GM21360 (cell line): Measurements from ENCODE around the gene GLCE.

ENCODE experiments used
- ATAC-seq: cut with Tn5 transposase; IDR thresholded peaks from one replicate; pipeline ENCODE4 v1.9.1; 2021; ENCODE audit warnings: mild to moderate bottlenecking, moderate library complexity; ENCODE audit not compliant: unreplicated experiment

GLCE gene

DNA sequence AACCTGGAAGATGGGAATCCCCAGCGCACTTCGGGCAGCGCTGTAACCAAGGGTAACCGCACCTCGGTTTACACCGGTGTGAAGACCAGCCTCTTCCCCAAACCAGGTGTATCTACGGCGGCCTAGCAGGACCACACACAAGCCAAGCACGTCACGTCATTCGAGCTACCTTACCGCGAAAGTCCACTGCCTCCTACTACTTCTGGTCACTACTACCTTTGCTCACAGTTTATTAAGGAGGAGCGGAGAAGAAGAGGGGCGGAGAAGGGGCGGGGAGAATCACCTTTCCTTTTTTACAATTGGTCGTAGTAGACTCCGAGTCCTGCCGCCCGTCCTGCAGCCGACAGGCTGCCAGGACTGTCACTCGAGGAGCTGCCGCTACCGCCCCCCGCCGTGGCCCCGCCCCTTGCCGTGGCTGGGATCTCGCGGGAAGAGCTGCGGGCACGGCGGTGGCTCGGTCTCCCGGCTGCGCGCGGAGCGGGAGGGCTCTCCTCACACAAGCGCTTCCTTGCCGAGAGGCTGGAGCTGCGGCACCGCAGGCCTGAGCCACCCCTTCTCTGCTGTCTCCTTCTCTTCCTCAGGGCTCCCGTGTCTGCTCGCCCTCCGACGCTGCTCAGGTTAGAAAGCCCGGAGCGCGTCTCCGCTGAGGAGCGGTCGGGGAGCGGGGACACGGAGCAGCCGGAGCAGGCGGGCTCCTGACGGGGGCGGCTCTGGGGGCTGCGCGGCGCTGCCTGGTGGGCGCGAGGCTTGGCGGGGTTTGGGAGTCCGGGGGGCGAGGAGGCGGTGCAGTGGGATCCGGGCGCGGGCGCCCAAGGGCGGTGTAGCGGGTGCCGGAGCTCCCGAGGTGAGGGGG is at the start of gene GLCE:
Gene GLCE, plus strand, starts transcription at position 495 of the 853 bp plus-strand sequence. CDS start 95,172 bp downstream, outside the sequence.
- ATAC-seq, result peak; percentile 89

DNA sequence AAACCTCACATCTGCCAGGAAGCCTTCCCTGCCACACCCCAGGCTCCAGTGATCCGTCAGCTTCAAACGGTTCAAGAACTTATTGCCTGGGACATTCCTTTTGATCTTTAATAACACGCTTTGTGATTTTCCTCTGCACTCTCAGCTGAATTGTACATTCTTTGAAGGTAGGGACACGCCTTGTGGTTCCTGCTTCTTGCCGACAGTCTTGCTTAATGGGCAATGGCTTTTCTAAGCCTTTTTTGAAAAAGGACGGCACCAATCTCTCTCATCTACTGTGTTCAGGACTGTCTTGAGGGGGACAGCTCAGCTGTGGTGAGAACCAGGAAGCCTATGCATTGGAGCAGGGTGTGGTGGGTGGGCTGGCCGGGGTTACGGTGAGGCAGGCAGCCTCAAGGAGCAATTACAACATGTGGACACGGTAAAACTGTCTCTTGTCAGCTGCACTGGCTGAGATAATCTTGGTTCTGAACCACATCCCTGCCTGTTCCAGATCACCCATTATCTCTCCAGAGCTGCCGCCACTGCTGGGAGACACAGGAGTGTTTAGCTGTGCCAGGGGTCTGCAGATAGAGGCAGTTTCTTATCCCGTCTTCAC is 46.0 kb upstream of the GLCE start:
- no peak for ATAC-seq

- no peak for ATAC-seq
Observed at GRCh38 chr15:69115031-69115430, 45.4 kb upstream of the GLCE start.

- no peak for ATAC-seq
Observed at GRCh38 chr15:69116391-69116790, 44.0 kb upstream of the GLCE start.

DNA sequence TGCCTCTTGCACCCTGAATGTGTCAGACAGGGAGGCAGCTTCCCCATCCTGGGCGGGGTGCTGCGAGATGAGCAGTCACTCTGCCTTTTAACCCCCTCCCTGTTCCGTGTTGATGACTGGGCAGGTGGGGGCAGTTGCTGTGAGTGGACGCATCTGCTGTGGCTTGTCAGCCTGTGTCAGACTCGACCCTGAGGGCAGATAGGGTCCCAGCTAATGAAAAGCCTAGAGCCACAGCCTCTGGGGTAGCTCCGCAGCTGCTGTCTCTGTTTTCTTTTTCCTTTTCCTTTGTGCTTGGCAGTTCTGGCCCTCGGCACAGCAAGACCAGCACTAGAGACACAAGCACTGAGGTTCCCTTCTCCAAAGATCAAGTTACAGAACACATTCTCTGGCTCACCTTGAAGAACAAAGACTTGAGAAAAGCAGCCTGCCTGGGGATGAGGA is 43.0 kb upstream of the GLCE start:
- ATAC-seq, result no peak

GRCh38 chr15:69118089-69118488 is 42.3 kb upstream of the GLCE start:
- ATAC-seq, result no peak

- no peak for ATAC-seq
Observed at GRCh38 chr15:69119001-69119400, 41.4 kb upstream of the GLCE start.

DNA sequence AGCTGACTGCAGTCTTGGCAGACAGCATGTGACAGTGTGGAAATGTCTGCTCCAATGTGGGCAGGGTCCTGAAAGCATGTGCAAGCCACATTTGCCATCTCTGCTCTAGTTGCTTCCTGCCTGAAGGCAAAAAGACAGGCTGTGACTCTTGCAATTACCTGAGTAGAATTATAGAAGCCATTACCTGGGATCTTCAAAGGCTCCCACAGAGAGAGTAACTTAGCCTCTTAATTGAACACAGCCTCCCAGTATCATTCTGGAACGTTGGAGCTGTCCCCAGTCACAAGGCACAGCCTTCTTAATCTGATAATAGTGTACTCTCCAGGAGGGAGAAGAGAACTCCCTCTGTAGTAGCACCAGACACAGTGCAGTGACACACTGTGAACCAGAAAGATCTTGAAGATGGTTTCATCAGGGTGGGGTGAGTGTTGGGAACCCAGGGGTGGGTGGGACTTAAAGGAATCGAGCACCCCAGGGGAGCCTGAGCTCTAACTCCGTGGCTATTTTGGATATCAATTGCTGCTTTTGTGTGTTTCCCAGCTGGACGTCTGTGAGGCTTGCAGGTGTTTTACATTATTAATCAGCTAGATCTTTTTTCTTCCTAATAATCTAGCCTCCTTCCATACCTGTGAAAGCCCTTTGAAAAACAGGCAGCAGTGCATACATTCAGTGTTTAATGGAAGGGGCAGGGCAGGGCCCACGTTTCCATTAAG is 40.6 kb upstream of the GLCE start:
- no peak for ATAC-seq

DNA sequence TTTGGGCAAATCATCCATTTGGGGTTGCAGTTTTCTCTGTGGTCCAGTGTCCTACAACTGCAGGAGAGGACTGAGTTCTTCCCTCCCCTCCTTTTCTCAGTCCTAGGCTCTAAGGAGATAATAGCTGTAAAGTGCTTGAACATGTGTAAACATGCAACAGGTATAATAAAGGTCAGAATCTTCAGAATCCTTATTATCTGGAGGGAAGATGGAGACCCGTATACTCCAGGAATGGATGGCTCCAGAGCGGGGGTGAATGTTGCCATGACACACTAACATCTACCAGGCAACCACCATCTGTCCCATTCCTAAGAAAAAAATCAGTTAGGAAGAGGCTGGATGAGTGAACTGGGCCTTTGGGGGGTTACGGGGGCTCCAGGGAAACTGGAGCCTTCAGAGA is 39.7 kb upstream of the GLCE start:
- no peak for ATAC-seq

DNA sequence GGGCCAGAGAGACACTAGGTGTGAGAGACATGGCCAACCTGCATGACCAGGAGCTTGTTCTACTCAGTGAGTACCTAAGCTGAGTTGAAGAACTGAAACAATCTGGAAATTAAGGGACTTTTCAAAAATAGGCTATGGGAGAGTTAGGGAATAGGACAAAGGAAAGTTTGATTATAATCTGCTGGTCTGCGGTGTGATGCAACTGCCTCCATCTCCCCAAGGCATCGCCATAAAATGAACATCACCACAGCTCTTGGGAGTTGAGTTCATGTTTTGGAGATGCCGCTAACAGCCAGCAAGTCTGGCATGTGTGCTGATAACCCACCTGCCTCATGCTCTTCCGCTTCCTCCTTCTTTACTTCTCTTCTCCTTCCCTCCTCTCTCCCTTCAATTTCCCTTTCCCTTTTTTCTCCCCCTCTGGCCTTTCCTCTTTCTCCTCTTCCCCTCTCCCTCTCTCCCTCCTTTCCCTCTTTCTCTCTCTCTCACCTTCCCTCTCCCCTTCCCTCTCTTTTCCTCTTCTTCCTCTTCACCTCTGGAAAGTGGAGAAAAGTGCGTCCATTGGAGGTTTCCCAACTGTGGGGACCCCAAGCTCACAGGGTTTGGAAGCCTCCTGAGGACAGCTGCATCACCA is 39.1 kb upstream of the GLCE start:
- no peak for ATAC-seq

DNA sequence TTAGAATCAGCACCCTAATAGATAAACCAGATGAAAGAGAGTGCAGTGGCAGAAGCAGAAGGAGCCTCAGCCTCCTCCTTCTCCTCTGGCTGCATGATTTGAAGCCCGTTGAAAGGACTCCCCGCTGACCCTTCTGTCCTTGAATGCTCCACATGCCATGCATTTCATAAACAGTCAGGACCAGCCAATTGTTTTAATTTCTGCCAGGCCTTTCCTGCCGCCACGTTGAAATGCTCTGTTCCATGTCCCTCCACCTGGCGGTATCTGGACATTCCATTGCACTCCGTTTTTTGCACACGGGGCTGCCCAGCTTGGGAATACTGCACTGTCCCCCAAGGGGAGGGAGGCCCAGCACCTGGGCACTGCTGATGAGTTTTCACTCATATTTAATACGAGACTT is 35.2 kb upstream of the GLCE start:
- no peak for ATAC-seq

DNA sequence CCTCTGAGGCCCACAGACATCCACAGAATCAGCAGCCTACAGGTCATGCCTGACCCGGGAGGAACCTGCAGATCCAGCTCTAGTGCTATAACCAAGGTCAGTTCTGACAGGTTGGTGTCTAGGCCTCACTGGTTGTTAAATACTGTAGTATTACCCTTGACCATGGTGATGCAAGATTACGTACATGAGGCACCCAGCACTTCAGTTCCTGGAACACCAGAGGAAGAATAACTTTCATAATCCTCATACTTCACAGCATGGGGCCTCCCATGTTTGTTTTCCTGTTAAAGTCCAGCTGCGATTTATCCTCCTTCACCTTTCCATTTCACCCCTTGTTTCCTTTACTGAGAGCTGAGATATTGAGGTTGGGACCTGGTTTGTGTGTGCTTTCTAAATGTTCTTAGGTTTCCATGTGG is 34.4 kb upstream of the GLCE start:
- ATAC-seq, result no peak

DNA sequence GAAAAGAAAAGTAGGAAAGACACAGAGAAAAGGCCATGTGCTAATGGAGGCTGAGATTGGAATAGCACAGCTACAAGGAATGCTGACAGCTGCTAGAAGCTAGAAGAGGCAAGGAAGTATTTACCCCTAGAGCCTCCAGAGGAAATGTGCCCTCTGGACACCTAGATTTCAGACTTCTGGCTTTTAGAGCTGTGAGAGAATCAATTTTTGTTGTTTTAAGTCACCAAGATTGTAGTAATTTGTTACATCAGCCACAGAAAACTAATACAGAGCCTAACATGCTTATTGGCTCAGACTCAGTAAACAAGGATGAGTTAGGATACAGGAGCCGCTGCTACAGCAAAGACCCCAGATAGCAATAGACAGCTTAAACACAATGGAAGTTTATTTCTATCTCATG is 33.1 kb upstream of the GLCE start:
- ATAC-seq, result no peak

- ATAC-seq, result no peak
Observed at GRCh38 chr15:69128667-69129311, 31.6 kb upstream of the GLCE start.

GRCh38 chr15:69131362-69132220 is 28.8 kb upstream of the GLCE start:
- ATAC-seq, result no peak

GRCh38 chr15:69132430-69132829 is 28.0 kb upstream of the GLCE start:
- ATAC-seq, result no peak

- ATAC-seq, result no peak
Observed at GRCh38 chr15:69132977-69133861, 27.2 kb upstream of the GLCE start.

- ATAC-seq, result no peak
Observed at GRCh38 chr15:69133862-69134519, 26.4 kb upstream of the GLCE start.
